ENCODE measurements around the gene HECW1. TPM values are rescaled to one million over a fixed set of nuclear protein-coding genes. Genes with fewer than 3 reads are reported as not detected.

The HECW1 gene
- total RNA-seq, 1 experiment from 2014 or later = 0.77 TPM

- H3K4me1 ChIP-seq (ENCODE audit: control insufficient read depth, insufficient read depth, low read length) = no peaks in the 10 kb centered on the region
- TF ChIP-seq CTCF (IDR thresholded peaks at IDR 0.05) (no peak), SIN3A (IDR thresholded peaks at IDR 0.05; ENCODE audit: borderline replicate concordance, insufficient read depth, low read depth, low read length) (no peak), REST (IDR thresholded peaks at IDR 0.05; ENCODE audit: insufficient read depth in 1 of 2, low read depth in 2 of 2, low read length in 1 of 2) (no peak), TCF7L2 (IDR thresholded peaks at IDR 0.05; ENCODE audit: low read depth, low read length) (no peak), POLR2AphosphoS5 (IDR thresholded peaks at IDR 0.05; ENCODE audit: low read depth, low read length) (no peak)
- CTCF ChIA-PET = no interaction called here
- H3K4me3 ChIP-seq (ENCODE audit: low read depth in 2 of 2, low read length in 2 of 2) = no peak overlapping the region
- H3K9me3 ChIP-seq (ENCODE audit: control insufficient read depth, insufficient read depth, low read depth, low read length) = no peaks in the 10 kb centered on the region
- no peak for DNase-seq (ENCODE audit: low read depth, low spot score)
- no peaks in the 10 kb centered on the region for H3K36me3 ChIP-seq (ENCODE audit: control insufficient read depth, insufficient read depth, low read length)
- POLR2A ChIA-PET = no interaction called here
- peaks cover 21% of the 10 kb centered on the region; the same call in 1 of the 2 replicates for H3K27me3 ChIP-seq (ENCODE audit: control insufficient read depth, insufficient read depth, low read length)
- ATAC-seq = no peak
- in situ Hi-C loops (cut with HindIII; ENCODE audit: low pct_unique_long_range_greater_than_20kb, low sequenced_read_pairs) (no loop called here), intact Hi-C loops (cut with micrococcal nuclease; ENCODE audit: unreplicated experiment) (no loop called here)
- no peak overlapping the region for H3K27ac ChIP-seq (ENCODE audit: low read length)
- BruUV-seq (replicated peaks) = no TSS peak
These were observed 439.7 kb downstream of the HECW1 start for GRCh38 chr7:43552122-43552521.

GRCh38 chr7:43553999-43554398 lies 441.6 kb downstream of the HECW1 start:
- DNase-seq (ENCODE audit: low read depth, low spot score) (no peak), ATAC-seq (no peak)
- POLR2A ChIA-PET = no interaction called here
- no peaks in the 10 kb centered on the region for H3K36me3 ChIP-seq (ENCODE audit: control insufficient read depth, insufficient read depth, low read length)
- H3K4me1 ChIP-seq (ENCODE audit: control insufficient read depth, insufficient read depth, low read length) = no peaks in the 10 kb centered on the region
- peaks cover 24% of the 10 kb centered on the region for H3K27me3 ChIP-seq (ENCODE audit: control insufficient read depth, insufficient read depth, low read length)
- in situ Hi-C loops (cut with HindIII; ENCODE audit: low pct_unique_long_range_greater_than_20kb, low sequenced_read_pairs) = no loop called here
- H3K9me3 ChIP-seq (ENCODE audit: control insufficient read depth, insufficient read depth, low read depth, low read length) = no peaks in the 10 kb centered on the region
- BruUV-seq (replicated peaks) = no TSS peak
- CTCF ChIA-PET = no interaction called here
- H3K27ac ChIP-seq (ENCODE audit: low read length) = no peak overlapping the region
- TF ChIP-seq POLR2AphosphoS5 (IDR thresholded peaks at IDR 0.05; ENCODE audit: low read depth, low read length) (no peak), SIN3A (IDR thresholded peaks at IDR 0.05; ENCODE audit: borderline replicate concordance, insufficient read depth, low read depth, low read length) (no peak), CTCF (IDR thresholded peaks at IDR 0.05) (no peak), TCF7L2 (IDR thresholded peaks at IDR 0.05; ENCODE audit: low read depth, low read length) (no peak)
- intact Hi-C loops (cut with micrococcal nuclease; ENCODE audit: unreplicated experiment) = no loop called here
- no peak overlapping the region for H3K4me3 ChIP-seq (ENCODE audit: low read depth in 2 of 2, low read length in 2 of 2)
